Uterus (tissue), 4 donors: Measurements from ENCODE around the gene CDH13. TPM values are rescaled to one million over a fixed set of nuclear protein-coding genes. Genes with fewer than 3 reads are reported as not detected.

Experiments
- DNase-seq, 2 donors: peaks; one replicate each; pipeline ENCODE4 v3.0.0-alpha.2; 2019 to 2020
- H3K27ac ChIP-seq, 2 donors: fragments of 200-600 bp; sonication (generic); 1 replicate in 1 of 2; 2 replicates in 1 of 2; pipeline ENCODE4 v1.5.1; 2016 to 2018
- H3K27me3 ChIP-seq, 2 donors: fragments of 200-600 bp; sonication (generic); one replicate each; pipeline ENCODE4 v1.5.1; 2018 to 2019; ENCODE audit warnings: control low read depth in 1 of 2
- H3K36me3 ChIP-seq, 2 donors: fragments of 200-600 bp; sonication (generic); one replicate each; pipeline ENCODE4 v1.5.1; 2019; ENCODE audit warnings: control low read depth in 1 of 2
- H3K4me1 ChIP-seq, 2 donors: fragments of 200-600 bp; sonication (generic); one replicate each; pipeline ENCODE4 v1.5.1; 2018 to 2019; ENCODE audit warnings: control low read depth in 1 of 2
- H3K4me3 ChIP-seq, 2 donors: fragments of 200-600 bp; sonication (generic); 1 replicate in 1 of 2; 2 replicates in 1 of 2; pipeline ENCODE4 v1.5.1; 2018 to 2019; ENCODE audit warnings: mild to moderate bottlenecking in 1 of 2
- H3K9me3 ChIP-seq, 2 donors: fragments of 200-600 bp; sonication (generic); one replicate each; pipeline ENCODE4 v1.5.1; 2019; ENCODE audit warnings: control low read depth in 1 of 2
- POLR2A ChIP-seq, 2 donors: fragments of 450-650 bp; IDR thresholded peaks; one replicate each; pipeline ENCODE4 v1.6.1; 2016; ENCODE audit warnings: antibody characterized with exemption in 2 of 2, mild to moderate bottlenecking in 1 of 2, moderate library complexity in 1 of 2
- intact Hi-C: fragments of 100-400 bp; cut with DNase I; formaldehyde crosslinking; loops from one replicate; pipeline ENCODE4 v1.15.1; 2023; ENCODE audit warnings: low total_unique reads
- total RNA-seq, 4 donors: library from RNA; depleted of rRNA in 3 of 4; stranded (reverse); fragments of >200 nt in 3 of 4; gene quantifications; one replicate each; pipeline versions ENCODE4 v1.1.0 to v1.2.4, GENCODE V29; 2014 to 2023
- TF ChIP-seq, protein P1 (sequence below), 4 experiments: fragments of 200-600 bp in 2 of 4; fragments of 450-650 bp in 2 of 4; sonication (generic) in 2 of 4; IDR thresholded peaks; one replicate each; pipeline ENCODE4 v1.5.1; 2016 to 2019; ENCODE audit warnings: antibody characterized with exemption in 4 of 4, mild to moderate bottlenecking in 2 of 4, moderate library complexity in 1 of 4
- donor health status: DM: yes; HTN: yes; CAD: no.

The CDH13 gene
- total RNA-seq, 4 donors from 2014 or later = 49.1 to 99.4 (median 82.7) TPM

DNA sequence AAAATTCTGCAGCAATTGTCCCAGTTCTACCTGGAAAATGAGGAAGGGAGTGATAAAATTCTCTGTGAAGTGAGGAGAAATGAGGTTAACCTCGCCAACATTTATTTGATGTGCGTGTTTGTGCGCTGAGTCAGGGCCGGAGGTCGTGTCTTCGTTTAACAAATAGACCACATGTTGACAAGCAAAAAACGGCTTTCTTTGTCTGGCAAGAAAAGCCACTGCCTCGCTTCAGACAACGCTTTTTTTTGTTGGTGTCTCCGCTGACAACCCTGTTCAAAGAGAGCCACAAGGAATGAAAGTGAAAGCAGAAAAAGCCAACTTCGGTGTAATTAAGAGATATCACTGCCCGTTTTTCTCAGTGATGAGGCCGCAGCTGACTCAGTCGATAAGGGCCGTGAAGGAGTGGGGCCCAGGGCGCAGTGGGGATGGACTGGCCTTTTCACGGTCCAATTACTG lies 510.6 kb downstream of the CDH13 start:
- intact Hi-C loops = no loop called here
- Histone ChIP-seq H3K36me3 (no peaks in the 10 kb centered on the region), H3K4me3 (peak overlapping the region; percentile 23 to 28), H3K9me3 (no peaks in the 10 kb centered on the region), H3K27ac (peak overlapping the region; percentile 61 to 81), H3K4me1 (no peaks in the 10 kb centered on the region), H3K27me3 (no peaks in the 10 kb centered on the region)
- no peak for TF ChIP-seq POLR2A (IDR thresholded peaks at IDR 0.05)
- TF ChIP-seq, protein P1, sequence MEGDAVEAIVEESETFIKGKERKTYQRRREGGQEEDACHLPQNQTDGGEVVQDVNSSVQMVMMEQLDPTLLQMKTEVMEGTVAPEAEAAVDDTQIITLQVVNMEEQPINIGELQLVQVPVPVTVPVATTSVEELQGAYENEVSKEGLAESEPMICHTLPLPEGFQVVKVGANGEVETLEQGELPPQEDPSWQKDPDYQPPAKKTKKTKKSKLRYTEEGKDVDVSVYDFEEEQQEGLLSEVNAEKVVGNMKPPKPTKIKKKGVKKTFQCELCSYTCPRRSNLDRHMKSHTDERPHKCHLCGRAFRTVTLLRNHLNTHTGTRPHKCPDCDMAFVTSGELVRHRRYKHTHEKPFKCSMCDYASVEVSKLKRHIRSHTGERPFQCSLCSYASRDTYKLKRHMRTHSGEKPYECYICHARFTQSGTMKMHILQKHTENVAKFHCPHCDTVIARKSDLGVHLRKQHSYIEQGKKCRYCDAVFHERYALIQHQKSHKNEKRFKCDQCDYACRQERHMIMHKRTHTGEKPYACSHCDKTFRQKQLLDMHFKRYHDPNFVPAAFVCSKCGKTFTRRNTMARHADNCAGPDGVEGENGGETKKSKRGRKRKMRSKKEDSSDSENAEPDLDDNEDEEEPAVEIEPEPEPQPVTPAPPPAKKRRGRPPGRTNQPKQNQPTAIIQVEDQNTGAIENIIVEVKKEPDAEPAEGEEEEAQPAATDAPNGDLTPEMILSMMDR (IDR thresholded peaks at IDR 0.05) = no peak
- DNase-seq = peak; percentile 33

GRCh38 chr16:83137894-83138293 lies 511.1 kb downstream of the CDH13 start:
- TF ChIP-seq, protein P1 (IDR thresholded peaks at IDR 0.05) = no peak
- peak overlapping the region in 1 of 2 donors; percentile 23 for H3K4me3 ChIP-seq
- H3K27ac ChIP-seq = peak overlapping the region; percentile 61 to 81
- no peaks in the 10 kb centered on the region for H3K9me3 ChIP-seq
- no peaks in the 10 kb centered on the region for H3K4me1 ChIP-seq
- H3K27me3 ChIP-seq = no peaks in the 10 kb centered on the region
- H3K36me3 ChIP-seq = no peaks in the 10 kb centered on the region
- no peak for DNase-seq
- intact Hi-C loops = no loop called here

- no peak overlapping the region for H3K4me3 ChIP-seq
- no peaks in the 10 kb centered on the region for H3K9me3 ChIP-seq
Measured at GRCh38 chr16:83138512-83138911, 511.7 kb downstream of the CDH13 start.

DNA sequence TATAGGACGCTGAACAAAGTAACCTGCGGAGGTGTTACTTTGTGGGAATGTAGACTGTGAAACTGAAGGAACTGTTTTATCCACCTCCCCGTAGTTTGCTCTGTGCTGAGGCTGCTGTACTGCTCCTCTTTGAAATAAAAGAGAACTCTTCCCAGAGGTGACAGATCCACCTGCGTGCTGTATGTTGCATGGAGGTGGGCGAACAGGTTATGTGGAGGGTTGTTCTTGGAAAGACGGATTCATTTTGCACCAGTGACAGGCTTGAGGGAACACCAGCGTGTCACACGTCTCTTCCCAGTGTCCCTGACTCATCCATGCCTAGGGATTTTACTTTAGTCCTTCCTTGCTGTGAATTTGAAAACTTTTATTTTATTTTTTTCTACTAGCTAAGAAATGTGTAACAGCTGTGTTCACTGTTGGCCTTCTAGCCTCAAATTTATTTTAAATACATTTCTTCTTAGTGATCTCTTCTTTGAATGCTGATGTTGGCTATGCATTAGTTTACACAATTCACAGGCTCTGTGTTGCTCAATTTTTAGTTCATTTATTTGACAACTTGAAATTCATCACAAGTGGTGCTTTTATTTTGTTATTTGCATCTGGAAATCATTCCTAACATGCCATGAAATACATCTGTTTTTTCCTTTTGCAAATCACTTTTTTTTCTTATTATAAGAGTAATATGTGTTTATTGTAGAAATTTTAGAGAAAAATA lies 512.4 kb downstream of the CDH13 start:
- H3K27me3 ChIP-seq = no peaks in the 10 kb centered on the region
- H3K9me3 ChIP-seq = no peaks in the 10 kb centered on the region
- intact Hi-C loops = no loop called here
- no peak for DNase-seq
- no peak overlapping the region for H3K27ac ChIP-seq
- H3K4me1 ChIP-seq = no peaks in the 10 kb centered on the region
- TF ChIP-seq, protein P1 (IDR thresholded peaks at IDR 0.05) = no peak
- TF ChIP-seq POLR2A (IDR thresholded peaks at IDR 0.05) = no peak
- no peaks in the 10 kb centered on the region for H3K36me3 ChIP-seq
- no peak overlapping the region for H3K4me3 ChIP-seq

More at GRCh38 chr16:83138512-83138911, 511.7 kb downstream of the CDH13 start:
- intact Hi-C loops = no loop called here
- DNase-seq = no peak
- Histone ChIP-seq H3K36me3 (no peaks in the 10 kb centered on the region), H3K27me3 (no peaks in the 10 kb centered on the region), H3K4me1 (no peaks in the 10 kb centered on the region), H3K27ac (peak overlapping the region in 1 of 2 donors; percentile 61)
- TF ChIP-seq, protein P1 (IDR thresholded peaks at IDR 0.05) = no peak

- H3K4me3 ChIP-seq = no peak overlapping the region
- H3K4me1 ChIP-seq = no peaks in the 10 kb centered on the region
- H3K9me3 ChIP-seq = no peaks in the 10 kb centered on the region
- no peaks in the 10 kb centered on the region for H3K36me3 ChIP-seq
- no peaks in the 10 kb centered on the region for H3K27me3 ChIP-seq
- H3K27ac ChIP-seq = no peak overlapping the region
- DNase-seq = no peak
- TF ChIP-seq POLR2A (IDR thresholded peaks at IDR 0.05) = no peak
- TF ChIP-seq, protein P1 (IDR thresholded peaks at IDR 0.05) = no peak
- intact Hi-C loops = no loop called here
Measured at GRCh38 chr16:83143788-83144187, 517.0 kb downstream of the CDH13 start.
